B cell (primary cell): Measurements from ENCODE around the gene C2CD3.

ENCODE experiments used
- EZH2 ChIP-seq: IDR thresholded peaks from 2 replicates; pipeline ENCODE4 v1.6.1; 2012; ENCODE audit warnings: borderline replicate concordance, low read depth, mild to moderate bottlenecking, moderate library complexity, low read length; ENCODE audit not compliant: insufficient read depth, poor library complexity, severe bottlenecking
- TF ChIP-seq, protein P1 (sequence below): fragments of 200-600 bp; IDR thresholded peaks from one replicate; pipeline ENCODE4 v1.8.0; 2022; ENCODE audit warnings: antibody characterized with exemption, mild to moderate bottlenecking

DNA sequence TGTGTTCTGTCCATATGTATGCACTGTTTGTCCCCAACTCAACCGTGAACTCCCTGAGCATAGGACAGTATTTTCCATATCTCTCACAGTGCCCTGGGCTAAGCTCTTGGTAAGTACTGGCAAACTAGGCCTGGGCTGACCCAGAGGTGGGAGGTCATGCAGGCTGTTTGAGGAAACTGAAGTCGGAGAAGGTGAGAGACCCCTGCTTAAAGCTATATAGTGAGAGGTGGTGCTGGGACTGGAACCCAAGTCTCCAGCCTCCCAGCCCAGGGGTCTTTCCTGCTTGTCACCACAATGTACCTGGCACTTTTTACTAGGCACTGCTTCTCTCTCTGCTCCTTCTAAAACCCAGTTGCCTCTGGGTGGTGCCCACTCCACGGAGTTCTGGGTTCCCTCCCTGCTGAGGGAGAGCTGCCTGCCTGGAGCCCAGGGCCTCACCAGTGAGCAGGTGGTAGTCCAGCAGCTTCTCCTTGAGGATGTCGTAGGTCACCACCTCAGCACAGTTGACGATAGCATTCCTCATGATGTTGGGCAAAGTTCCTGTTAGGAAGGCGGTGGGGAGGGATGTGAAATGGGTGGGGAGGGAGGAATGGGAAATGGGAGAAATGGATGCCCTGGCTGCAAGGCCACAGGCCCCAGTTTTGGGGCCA, 166.6 kb downstream of the C2CD3 start:
- TF ChIP-seq, protein P1, sequence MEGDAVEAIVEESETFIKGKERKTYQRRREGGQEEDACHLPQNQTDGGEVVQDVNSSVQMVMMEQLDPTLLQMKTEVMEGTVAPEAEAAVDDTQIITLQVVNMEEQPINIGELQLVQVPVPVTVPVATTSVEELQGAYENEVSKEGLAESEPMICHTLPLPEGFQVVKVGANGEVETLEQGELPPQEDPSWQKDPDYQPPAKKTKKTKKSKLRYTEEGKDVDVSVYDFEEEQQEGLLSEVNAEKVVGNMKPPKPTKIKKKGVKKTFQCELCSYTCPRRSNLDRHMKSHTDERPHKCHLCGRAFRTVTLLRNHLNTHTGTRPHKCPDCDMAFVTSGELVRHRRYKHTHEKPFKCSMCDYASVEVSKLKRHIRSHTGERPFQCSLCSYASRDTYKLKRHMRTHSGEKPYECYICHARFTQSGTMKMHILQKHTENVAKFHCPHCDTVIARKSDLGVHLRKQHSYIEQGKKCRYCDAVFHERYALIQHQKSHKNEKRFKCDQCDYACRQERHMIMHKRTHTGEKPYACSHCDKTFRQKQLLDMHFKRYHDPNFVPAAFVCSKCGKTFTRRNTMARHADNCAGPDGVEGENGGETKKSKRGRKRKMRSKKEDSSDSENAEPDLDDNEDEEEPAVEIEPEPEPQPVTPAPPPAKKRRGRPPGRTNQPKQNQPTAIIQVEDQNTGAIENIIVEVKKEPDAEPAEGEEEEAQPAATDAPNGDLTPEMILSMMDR, result no peak
- no peak for TF ChIP-seq EZH2
